ENCODE measurements around the gene PTCHD4. TPM values are rescaled to one million over a fixed set of nuclear protein-coding genes. Genes with fewer than 3 reads are reported as not detected.
A peak's percentile ranks its signal among the peaks of the same experiment; 100 is the strongest.

Gene PTCHD4
- total RNA-seq, 4 donors from 2014 or later, result 0.56 to 2.2 (median 0.91) TPM

DNA sequence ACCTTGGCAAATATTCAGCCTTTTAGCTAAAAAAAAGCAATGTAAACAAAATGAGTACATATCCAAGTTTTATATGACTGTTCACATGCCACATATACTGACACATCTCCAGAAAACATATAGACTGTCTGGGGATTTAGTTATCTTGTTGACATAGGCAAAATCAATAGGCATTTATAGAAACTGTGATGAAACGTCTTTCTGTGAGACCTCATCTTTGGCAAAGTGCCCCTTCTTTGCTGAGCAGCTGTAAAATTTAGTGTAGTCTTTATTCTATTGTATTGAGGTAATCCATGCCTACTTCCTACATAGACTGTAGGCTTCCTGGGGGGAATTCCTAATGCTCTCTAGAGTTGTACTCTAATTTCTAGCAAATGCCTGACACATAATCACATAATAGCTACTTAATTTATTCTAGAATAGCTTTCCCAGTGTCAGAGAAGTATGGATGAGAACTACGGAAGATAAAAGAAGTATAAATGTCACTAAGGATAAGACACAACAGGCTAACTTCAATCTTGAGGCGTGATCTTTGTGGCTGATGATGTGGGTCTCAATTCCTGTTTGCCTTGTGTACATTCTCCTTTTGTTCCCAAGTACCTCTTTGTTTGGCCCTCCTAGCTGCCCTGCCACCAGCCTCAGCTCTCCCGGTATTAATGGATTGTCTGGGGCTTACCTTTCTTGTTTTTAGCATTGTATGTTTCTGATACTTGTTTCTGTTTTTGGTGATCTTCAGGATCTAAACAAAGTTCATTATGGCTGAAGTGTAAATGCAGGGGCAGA, 30.6 kb downstream of the PTCHD4 start:
- ATAC-seq (ENCODE audit: low FRiP score) (no peak), DNase-seq (ENCODE audit: low spot score) (no peak)
- TF ChIP-seq, protein P1, sequence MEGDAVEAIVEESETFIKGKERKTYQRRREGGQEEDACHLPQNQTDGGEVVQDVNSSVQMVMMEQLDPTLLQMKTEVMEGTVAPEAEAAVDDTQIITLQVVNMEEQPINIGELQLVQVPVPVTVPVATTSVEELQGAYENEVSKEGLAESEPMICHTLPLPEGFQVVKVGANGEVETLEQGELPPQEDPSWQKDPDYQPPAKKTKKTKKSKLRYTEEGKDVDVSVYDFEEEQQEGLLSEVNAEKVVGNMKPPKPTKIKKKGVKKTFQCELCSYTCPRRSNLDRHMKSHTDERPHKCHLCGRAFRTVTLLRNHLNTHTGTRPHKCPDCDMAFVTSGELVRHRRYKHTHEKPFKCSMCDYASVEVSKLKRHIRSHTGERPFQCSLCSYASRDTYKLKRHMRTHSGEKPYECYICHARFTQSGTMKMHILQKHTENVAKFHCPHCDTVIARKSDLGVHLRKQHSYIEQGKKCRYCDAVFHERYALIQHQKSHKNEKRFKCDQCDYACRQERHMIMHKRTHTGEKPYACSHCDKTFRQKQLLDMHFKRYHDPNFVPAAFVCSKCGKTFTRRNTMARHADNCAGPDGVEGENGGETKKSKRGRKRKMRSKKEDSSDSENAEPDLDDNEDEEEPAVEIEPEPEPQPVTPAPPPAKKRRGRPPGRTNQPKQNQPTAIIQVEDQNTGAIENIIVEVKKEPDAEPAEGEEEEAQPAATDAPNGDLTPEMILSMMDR (IDR thresholded peaks at IDR 0.05), result no peak

DNA sequence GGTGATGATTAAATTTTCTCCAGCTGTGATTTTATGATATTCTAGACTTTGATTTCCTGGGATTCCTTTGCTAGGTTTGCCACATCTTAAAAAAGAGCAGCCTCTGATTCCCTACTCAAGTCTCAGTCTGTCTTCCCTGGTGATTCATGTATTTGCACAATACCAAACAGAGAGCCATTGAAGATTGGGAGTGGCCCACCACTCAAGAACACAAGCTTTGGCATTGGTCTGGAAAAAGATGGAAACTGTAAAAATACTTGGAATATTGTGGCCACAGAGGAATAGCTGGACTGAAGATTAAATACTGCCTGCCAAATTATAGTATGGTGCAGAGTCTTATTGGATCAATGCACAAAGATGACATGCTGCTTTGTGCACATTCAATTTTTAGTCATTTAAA, 32.9 kb downstream of the PTCHD4 start:
- TF ChIP-seq, protein P1 (IDR thresholded peaks at IDR 0.05), result no peak
- no peak for DNase-seq (ENCODE audit: low spot score)
- ATAC-seq (ENCODE audit: low FRiP score), result no peak

DNA sequence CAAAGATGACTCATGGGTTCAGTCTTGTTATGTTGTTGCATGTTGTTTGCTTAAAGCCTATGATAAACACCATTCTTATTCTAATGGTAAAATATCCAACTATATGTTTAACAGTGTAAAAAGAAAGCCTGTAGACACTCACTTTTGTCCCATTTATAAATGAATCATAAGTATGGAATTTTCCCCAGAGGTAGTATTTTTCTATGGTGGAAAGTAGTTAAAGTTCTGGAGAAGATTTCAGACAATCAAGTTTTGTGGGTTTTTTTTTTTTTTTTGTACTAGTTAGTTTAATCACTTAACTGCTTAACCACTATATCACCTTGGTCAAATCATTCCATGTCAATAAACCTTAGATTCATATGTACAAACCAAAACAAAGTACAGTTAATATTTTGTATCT, 35.8 kb downstream of the PTCHD4 start:
- TF ChIP-seq, protein P1 (IDR thresholded peaks at IDR 0.05), result no peak
- ATAC-seq (ENCODE audit: low FRiP score) (no peak), DNase-seq (ENCODE audit: low spot score) (no peak)

DNA sequence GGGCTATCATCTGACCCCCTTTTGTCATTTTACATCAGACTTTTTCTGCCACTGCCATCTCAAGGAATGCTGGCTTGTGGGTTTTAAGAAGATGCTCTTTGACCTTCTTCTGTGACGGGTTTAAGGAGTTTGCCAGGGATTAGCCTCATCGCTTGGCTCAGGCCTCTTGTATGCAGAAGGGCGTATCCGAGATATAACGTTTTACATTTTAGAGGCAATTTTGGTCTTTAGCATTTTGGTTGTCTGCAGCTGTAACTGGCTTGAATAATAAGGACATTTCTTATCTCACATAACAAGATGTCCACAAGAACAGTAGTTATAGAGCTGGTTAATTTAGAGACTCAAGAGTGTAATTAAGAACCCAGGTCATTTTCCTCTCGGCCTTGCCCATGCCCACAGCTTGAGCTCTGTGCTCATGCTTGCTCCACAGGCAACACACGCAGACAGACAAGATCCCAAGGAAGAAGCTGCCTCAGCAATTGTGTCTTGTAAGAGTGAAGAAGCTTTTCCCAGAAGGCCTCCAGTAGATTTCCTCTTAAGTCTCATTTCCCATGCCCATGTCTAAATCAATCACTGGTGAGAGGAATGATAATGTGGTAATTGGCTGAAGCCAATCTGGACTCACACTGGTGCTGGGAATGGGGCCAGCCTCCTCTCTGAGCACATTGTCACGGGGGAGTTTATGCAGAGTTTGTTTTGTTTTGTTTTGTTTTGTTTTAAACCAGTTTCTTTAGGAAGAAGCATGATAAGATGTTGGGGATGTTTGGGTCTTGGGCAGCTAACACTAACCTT, 36.8 kb downstream of the PTCHD4 start:
- DNase-seq (ENCODE audit: low spot score), result no peak
- TF ChIP-seq, protein P1 (IDR thresholded peaks at IDR 0.05), result no peak

DNA sequence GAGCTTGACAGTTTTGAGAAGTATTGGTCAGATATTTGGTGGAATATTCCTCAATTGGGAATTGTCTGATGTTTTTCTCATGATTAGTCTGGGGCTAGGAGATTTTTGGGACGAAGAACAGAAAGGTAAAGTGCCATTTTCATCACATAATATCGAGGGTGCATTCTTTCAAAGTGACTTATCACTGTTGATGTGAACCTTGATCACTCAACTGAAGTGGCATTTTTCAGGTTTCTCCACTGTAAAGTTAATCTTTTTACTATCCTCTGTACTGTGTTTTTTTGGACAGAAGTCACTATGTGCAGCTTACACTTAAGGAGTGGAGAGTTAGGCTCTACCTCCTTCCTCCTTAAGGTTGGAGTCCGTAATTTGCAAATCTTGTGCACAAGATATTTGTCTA, 39.2 kb downstream of the PTCHD4 start:
- no peak for DNase-seq (ENCODE audit: low spot score)
- no peak for ATAC-seq (ENCODE audit: low FRiP score)
- TF ChIP-seq, protein P1 (IDR thresholded peaks at IDR 0.05), result no peak

More for the DNA sequence above, 36.8 kb downstream of the PTCHD4 start:
- ATAC-seq (ENCODE audit: low FRiP score), result peak; percentile 72

DNA sequence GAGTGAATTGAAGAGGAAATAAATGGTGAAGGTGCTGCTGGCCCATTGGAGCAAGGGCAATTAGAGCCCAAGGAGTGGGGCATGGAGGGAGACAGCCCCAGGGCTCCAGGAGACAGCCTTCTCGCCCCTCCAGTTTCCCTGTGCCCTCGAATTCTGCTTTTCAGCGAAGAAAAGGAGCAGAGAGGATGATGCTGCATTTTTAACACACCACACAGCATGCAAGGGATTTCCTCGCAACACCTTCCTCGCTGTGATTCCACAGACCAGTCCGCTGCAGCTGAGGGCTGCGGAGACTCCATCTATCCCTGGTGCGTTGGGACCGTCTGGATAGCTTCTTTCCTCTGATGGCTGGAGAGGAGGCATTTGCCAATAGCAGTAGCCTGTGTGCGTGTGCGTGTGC, 41.7 kb downstream of the PTCHD4 start:
- peak; percentile 43 for ATAC-seq (ENCODE audit: low FRiP score)

More for the DNA sequence above, 41.7 kb downstream of the PTCHD4 start:
- TF ChIP-seq, protein P1 (IDR thresholded peaks at IDR 0.05), result no peak
- DNase-seq (ENCODE audit: low spot score), result no peak
